ENCODE results near the gene TSKU. TPM values are rescaled to one million over a fixed set of nuclear protein-coding genes. Genes with fewer than 3 reads are reported as not detected.
"Not testable (repeated sequence)": the region's sequence is repeated elsewhere in the genome, so short reads cannot be mapped to it uniquely, and the experiment has no call there.

Gene TSKU
- total RNA-seq, 1 donor from 2014 or later = 16.3 TPM

GRCh38 chr11:76788661-76789442, 5.7 kb downstream of the TSKU start:
- Histone ChIP-seq H3K36me3 (no peaks in the 10 kb centered on the region), H3K4me3 (no peak overlapping the region), H3K4me1 (peaks cover 58% of the 10 kb centered on the region), H3K27me3 (ENCODE audit: low read depth) (peaks cover 5% of the 10 kb centered on the region), H3K9me3 (no peaks in the 10 kb centered on the region), H3K27ac (no peak overlapping the region)
- TF ChIP-seq, protein P1, sequence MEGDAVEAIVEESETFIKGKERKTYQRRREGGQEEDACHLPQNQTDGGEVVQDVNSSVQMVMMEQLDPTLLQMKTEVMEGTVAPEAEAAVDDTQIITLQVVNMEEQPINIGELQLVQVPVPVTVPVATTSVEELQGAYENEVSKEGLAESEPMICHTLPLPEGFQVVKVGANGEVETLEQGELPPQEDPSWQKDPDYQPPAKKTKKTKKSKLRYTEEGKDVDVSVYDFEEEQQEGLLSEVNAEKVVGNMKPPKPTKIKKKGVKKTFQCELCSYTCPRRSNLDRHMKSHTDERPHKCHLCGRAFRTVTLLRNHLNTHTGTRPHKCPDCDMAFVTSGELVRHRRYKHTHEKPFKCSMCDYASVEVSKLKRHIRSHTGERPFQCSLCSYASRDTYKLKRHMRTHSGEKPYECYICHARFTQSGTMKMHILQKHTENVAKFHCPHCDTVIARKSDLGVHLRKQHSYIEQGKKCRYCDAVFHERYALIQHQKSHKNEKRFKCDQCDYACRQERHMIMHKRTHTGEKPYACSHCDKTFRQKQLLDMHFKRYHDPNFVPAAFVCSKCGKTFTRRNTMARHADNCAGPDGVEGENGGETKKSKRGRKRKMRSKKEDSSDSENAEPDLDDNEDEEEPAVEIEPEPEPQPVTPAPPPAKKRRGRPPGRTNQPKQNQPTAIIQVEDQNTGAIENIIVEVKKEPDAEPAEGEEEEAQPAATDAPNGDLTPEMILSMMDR (IDR thresholded peaks at IDR 0.05) = no peak
- intact Hi-C loops (cut with DNase I) = no loop called here
- ATAC-seq = peak; percentile 56 to 77
- DNase-seq = peak; percentile 83

DNA sequence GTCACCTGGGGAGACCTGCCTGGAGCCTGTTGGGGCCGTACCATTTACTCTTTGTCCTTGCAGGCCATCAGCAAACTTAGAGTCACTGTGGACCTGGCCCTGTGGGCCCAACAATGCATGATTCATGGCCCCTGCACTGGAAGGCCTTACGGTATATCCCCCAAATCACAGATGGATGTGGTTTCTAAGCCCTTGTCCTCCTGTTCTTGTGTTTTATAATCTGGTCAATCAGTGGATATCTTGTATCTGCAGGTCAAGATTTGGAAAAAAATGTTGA, 6.2 kb downstream of the TSKU start:
- DNase-seq = no peak
- Histone ChIP-seq H3K4me1 (peaks cover 54% of the 10 kb centered on the region), H3K27me3 (ENCODE audit: low read depth) (no peaks in the 10 kb centered on the region), H3K27ac (no peak overlapping the region), H3K4me3 (no peak overlapping the region), H3K36me3 (no peaks in the 10 kb centered on the region), H3K9me3 (no peaks in the 10 kb centered on the region)
- intact Hi-C loops (cut with DNase I) = no loop called here
- TF ChIP-seq, protein P1 (IDR thresholded peaks at IDR 0.05) = no peak
- no peak for ATAC-seq

- Histone ChIP-seq H3K27me3 (ENCODE audit: low read depth) (no peaks in the 10 kb centered on the region), H3K9me3 (no peaks in the 10 kb centered on the region), H3K36me3 (no peaks in the 10 kb centered on the region), H3K4me1 (peaks cover 46% of the 10 kb centered on the region), H3K4me3 (no peak overlapping the region), H3K27ac (no peak overlapping the region)
- intact Hi-C loops (cut with DNase I) = no loop called here
- DNase-seq (no peak), ATAC-seq (no peak)
- TF ChIP-seq, protein P1 (IDR thresholded peaks at IDR 0.05) = no peak
These were observed 7.1 kb downstream of the TSKU start for GRCh38 chr11:76790251-76790650.

GRCh38 chr11:76791002-76791770, 8.0 kb downstream of the TSKU start:
- not testable (repeated sequence) for DNase-seq
- peaks cover 43% of the 10 kb centered on the region for H3K4me1 ChIP-seq

DNA sequence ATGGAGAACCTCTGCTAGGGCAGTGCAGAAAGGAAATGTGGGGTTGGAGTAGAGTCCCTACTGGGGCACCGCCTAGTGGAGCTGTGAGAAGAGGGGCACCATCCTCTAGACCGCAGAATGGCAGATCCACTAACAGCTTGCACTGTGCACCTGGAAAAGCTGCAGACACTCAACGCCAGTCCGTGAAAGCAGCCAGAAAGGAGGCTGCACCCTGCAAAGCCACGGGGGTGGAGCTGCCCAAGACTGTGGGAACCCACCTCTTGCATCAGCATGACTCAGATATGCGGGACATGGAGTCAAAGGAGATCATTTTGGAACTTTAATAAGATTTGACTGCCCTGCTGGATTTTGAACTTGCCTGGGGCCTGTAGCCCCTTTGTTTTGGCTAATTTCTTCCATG, 8.7 kb downstream of the TSKU start:
- Histone ChIP-seq H3K4me1 (peaks cover 39% of the 10 kb centered on the region), H3K4me3 (no peak overlapping the region)
- no peak for DNase-seq

More at GRCh38 chr11:76791002-76791770, 8.0 kb downstream of the TSKU start:
- intact Hi-C loops (cut with DNase I); H3K9me3 ChIP-seq; H3K36me3 ChIP-seq; H3K4me3 ChIP-seq; ATAC-seq; H3K27me3 ChIP-seq (ENCODE audit: low read depth); H3K27ac ChIP-seq: not testable (repeated sequence)

More for the DNA sequence above, 8.7 kb downstream of the TSKU start:
- no peaks in the 10 kb centered on the region for H3K9me3 ChIP-seq
- H3K27ac ChIP-seq = no peak overlapping the region
- ATAC-seq = no peak
- no peaks in the 10 kb centered on the region for H3K27me3 ChIP-seq (ENCODE audit: low read depth)
- TF ChIP-seq, protein P1 (IDR thresholded peaks at IDR 0.05) = no peak
- peaks cover 12% of the 10 kb centered on the region for H3K36me3 ChIP-seq
- intact Hi-C loops (cut with DNase I) = no loop called here
